HG03045 (cell line): ENCODE measurements around the gene RAB3IL1.
"Not testable (repeated sequence)": the region's sequence is repeated elsewhere in the genome, so short reads cannot be mapped to it uniquely, and the experiment has no call there.

Experiments
- ATAC-seq: cut with Tn5 transposase; IDR thresholded peaks from one replicate; pipeline ENCODE4 v1.9.1; 2021; ENCODE audit warnings: mild to moderate bottlenecking, moderate library complexity; ENCODE audit not compliant: unreplicated experiment

The RAB3IL1 gene, protein sequence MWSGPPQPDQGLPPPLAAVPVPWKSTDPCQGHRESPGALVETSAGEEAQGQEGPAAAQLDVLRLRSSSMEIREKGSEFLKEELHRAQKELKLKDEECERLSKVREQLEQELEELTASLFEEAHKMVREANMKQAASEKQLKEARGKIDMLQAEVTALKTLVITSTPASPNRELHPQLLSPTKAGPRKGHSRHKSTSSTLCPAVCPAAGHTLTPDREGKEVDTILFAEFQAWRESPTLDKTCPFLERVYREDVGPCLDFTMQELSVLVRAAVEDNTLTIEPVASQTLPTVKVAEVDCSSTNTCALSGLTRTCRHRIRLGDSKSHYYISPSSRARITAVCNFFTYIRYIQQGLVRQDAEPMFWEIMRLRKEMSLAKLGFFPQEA

DNA sequence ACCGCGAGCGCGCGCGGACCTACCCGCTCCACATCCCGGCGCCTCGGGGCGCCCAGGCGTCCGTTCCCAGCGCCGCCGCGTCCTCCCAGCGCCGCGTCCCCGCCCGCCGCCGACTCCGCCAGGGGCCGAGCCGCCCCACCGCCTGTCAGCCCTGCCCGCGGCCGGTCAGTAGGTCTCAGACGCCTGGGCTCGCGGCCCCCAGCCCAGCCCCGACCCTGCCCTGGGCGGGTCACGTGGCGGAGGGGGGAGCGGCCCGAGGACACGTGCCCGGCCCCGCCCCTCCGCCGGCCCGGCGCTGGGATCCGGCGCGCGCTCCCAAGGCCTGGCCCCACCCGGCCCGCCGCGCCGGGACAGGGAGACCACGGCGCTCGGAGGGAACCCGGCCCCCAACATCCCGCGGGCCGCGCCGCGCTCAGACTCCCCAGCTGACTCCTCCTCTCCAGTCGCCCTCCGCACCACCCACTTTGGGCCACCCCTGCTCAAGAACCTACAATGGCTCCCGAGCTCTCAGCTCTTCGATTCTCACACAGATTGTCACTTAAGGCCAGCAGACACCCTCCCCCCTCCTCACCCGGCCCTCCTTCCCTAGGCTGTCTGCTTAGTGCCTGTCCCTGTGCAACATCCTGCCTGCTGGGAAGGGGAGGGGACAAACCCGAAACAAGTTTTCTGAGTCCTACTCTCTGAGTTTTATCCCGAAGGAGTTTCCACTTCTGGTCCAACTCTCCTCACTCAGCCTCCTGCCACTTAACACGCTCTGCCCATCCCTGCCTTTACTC is at the start of gene RAB3IL1:
Gene RAB3IL1, minus strand, starts transcription at position 233 of the 776 bp plus-strand sequence. Its CDS starts 199 bp downstream, at position 34.
- no peak for ATAC-seq

DNA sequence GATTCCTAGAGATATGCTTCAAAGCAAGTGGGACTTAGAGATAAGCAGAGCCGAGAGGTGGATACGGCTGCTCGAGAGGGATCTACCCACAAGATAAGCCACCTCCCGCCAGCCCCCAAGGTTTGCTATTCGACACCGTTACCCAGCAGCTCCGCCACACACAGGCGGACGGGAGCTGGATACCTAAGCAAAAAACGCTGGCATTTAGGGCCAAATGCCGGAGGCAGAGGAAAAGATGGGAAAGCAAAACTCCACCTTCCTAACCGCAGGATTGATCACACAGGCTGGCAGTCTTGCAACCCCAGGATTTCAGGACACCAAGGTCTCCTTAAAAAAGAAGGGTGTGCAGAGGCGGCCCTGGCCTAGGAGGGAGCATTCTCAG is 49.4 kb upstream of the RAB3IL1 start:
- ATAC-seq = no peak

DNA sequence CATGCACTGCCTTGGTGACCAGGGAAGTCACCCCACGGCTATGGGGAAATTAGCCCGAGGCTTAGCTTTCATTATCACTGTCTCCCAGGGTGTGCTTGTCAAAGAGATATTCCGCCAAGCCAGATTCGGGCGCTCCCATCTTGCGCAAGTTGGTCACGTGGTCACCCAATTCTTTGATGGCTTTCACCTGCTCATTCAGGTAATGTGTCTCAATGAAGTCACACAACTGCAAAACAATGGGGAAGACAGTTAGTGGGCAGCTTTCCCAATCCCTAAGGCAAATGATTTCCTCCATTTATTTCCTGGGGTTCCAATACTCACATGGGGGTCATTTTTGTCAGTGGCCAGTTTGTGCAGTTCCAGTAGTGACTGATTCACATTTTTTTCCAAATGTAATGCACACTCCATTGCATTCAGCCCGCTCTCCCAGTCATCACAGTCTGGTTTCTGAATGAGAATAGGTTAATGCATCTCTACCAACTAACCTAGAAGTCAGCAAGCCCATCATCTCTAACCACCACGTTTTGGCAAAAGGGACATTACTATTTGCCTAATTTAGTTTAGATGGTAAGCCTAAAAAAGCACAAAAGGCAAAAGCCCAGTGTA is 47.4 kb upstream of the RAB3IL1 start:
- ATAC-seq = not testable (repeated sequence)

DNA sequence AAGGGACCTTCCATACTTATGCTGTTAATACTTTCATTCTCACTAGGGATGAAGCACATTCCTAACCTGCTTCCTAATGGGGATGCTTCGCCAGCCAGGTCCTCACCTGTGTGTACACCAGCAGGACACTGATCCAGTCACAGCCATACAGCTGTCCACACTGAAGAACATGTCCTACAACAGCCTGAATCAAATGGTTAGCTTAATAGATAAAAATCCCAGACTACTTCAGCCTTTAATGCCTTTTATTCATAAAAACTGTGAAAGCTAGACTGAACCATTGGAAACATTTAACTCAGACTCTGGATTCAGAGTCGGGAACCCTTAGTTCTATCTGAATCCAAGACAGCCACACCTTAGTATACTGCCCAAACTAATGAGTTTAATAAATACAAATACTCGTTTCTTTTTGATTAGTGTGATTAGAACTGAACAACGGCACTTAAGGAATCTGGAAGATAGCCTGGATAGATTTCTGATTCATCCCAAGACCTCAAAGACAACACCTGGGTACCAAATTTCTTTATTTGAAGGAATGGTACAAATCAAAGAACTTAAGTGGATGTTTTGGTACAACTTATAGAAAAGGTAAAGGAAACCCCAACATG is 46.8 kb upstream of the RAB3IL1 start:
- no peak for ATAC-seq

DNA sequence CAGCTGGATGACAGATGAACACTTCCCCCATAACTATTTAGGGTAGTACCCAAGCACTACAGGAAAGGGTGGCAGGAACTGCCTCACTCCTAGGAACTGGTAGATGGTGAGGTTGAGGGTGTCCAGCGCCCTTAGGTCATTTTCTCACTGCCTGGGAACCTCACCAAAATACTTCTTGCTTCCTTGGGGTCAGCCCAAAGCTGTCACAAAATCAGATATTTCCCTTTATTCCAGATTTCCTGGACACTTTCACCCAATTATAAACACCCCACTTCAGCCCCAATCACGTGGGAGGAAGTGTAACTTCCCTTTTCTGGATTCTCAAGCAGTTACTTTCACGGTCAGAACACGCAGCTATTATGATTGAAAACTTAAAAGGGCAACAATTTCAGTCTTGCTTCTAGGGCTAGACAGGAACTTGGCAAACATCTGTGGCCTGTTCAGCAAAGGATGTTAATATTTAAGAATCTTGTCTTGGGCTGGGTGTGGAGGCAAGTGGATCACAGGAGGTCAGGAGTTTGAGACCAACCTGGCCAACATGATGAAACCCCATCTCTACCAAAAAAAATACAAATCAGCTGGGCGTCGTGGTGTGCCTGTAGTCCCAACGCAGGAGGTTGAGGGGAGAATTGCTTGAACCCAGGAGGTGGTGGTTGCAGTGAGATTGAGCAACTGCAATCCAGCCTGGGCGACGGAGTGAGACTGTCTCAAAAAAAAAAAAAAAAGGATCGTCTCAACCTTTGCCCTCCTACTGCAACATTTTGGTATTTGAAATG is 46.1 kb upstream of the RAB3IL1 start:
- ATAC-seq = no peak

DNA sequence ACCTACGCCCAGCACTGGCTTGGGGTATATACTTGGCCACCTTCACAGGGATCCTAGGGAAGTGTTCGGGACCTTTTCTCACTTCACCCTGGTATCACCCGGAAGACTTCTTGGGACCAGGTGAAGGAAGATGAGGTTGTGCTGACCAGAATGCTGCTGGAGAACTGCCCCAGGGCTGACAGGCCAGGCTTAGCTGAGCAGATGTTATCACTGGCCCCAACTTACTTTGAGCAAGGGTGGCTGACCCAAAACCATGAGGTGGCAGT is 45.6 kb upstream of the RAB3IL1 start:
- ATAC-seq = no peak

DNA sequence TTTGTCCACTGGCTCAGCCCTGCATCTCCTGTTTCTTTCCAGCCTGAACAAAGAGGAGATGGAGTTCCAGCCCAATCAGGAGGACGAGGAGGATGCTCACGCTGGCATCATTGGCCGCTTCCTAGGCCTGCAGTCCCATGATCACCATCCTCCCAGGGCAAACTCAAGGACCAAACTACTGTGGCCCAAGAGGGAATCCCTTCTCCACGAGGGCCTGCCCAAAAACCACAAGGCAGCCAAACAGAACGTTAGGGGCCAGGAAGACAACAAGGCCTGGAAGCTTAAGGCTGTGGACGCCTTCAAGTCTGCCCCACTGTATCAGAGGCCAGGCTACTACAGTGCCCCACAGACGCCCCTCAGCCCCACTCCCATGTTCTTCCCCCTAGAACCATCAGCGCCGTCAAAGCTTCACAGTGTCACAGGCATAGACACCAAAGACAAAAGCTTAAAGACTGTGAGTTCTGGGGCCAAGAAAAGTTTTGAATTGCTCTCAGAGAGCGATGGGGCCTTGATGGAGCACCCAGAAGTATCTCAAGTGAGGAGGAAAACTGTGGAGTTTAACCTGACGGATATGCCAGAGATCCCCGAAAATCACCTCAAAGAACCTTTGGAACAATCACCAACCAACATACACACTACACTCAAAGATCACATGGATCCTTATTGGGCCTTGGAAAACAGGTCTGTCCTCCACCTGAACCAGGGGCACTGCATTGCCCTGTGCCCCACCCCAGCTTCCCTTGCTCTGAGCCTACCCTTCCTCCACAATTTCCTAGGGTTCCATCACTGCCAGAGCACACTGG is 45.0 kb upstream of the RAB3IL1 start:
- no peak for ATAC-seq

DNA sequence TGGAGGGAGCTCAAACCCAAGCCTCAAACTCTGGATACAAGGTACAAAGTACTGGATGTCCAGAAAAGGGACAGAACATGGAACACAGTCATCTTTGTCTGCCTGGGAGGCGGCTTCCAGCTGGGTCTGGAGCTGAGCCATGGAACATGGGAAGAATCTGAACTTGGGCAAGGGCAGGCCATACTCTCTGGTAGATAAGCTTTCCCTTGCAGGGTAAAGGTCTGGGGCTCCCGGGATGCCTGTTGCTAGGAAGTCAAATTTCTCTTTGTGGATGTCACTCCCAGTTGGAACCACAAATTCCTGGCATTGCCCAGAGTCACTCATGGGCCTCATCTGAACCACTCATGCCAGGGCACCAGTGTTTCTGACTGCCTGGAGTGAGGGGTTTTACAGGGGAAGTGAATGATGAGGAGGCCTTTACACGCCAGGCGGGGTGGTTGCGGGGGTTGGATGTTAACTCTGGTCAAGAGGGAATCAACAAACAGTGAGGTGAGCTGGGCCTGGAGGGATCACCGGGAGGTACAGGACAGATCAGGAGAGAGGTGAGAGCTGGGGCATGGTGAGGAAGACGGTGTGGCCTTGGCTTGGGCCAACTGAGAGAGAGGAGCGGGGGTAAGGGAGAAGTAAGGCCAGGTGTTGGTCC is 44.3 kb upstream of the RAB3IL1 start:
- no peak for ATAC-seq

DNA sequence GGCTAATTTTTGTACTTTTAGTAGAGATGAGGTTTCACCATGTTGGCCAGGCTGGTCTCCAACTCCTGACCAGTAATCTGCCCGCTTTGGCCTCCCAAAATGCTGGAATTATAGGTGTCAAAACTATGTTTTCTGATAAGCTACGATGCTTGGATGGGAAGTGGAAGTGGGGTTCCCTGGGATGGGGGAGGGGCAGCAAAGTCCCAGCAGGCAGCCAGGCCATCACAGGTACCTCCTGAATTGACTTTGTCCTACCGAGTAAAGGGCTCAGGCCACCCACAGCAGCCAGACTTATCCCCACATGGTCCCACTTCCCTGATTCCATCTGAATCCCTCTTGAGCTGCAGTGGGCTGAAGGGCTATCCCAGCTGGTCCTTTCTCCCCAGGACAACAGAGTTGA is 43.2 kb upstream of the RAB3IL1 start:
- no peak for ATAC-seq

DNA sequence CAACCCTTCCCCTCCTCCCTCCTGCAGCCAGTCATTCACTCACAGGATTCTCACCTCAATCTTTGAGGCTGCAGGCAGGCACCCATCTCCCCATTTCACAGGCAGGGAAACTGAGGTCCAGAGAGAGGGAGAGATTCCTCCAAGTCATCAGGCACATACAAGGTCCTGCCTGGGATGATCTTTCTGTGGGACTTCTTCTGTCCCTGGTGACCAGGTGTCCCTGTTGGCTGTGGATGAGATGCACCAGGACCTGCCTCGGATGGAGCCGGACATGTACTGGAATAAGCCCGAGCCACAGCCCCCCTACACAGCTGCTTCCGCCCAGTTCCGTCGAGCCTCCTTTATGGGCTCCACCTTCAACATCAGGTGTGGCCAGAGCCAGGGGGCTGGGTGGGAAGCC is 42.3 kb upstream of the RAB3IL1 start:
- no peak for ATAC-seq

DNA sequence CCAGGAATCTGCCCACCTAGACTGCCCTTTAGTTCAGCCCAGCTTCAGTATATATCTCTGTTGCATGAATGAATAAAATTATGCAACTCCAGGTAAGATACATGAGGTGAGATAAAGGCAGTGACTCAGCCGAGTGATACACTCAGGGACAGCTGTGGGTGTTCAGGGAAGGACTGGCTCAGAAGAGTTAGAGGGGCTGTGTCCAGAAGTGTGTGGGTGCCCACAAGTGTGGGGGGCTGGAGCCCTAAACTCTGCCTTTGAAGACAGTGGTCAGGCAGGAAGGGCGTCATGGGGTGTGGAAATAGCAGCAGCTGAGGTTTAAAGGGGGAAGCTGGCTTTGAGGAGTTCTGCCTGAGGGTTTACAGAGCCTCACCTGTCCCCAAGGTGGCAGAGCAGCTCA is 41.7 kb upstream of the RAB3IL1 start:
- ATAC-seq = no peak

DNA sequence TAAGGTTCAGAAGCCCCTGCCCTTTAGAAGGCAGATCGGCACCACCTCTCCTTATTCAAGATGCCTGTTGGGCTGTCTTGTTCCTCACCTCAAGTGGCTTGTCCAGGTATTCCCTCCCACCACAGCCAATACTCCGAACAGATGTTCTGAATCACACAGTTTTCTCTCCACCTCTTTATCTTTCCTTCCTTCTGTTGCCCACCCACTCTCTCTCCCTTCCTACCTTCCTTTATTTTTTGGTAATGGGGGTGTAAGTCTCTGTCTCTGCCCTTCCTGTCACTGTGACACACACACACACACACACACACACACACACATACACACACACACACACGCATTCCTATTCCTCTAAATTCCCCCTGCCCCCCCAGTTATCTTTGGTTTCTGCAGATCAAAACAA is 41.2 kb upstream of the RAB3IL1 start:
- ATAC-seq = no peak

DNA sequence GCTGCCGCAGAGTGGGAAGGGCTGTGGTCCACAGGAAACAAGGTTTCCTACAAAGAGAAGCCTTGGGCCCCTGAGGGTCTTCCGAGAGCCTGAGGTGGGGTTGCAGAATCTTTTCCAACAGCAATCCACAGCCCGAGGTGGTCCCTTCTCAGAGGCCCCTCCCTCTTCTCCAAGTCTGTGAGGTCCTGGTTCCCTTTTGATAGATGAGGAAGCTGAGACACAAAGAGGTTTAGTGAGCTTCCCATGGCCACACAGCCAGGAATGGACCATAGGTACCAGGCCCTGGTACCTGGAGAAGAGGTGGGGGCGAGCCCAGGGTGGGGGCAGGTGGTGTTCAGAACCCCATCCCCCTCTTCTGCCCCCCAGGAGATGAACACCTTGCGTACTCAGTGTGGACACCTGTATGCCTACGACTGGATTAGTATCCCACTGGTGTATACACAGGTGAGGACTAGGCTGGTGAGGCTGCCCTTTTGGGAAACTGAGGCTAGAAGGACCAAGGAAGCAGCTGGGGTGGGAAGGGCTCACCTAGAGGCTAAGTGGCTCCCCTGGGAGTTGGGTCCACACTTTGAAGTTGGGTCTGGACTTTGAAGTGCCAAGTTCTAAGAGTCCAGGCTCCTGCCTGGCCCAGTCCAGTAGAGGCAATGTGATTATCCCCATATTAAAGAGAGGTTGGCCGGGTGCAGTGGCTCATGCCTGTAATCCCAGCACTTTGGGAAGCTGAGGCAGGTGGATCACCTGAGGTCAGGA is 39.8 kb upstream of the RAB3IL1 start:
- no peak for ATAC-seq

DNA sequence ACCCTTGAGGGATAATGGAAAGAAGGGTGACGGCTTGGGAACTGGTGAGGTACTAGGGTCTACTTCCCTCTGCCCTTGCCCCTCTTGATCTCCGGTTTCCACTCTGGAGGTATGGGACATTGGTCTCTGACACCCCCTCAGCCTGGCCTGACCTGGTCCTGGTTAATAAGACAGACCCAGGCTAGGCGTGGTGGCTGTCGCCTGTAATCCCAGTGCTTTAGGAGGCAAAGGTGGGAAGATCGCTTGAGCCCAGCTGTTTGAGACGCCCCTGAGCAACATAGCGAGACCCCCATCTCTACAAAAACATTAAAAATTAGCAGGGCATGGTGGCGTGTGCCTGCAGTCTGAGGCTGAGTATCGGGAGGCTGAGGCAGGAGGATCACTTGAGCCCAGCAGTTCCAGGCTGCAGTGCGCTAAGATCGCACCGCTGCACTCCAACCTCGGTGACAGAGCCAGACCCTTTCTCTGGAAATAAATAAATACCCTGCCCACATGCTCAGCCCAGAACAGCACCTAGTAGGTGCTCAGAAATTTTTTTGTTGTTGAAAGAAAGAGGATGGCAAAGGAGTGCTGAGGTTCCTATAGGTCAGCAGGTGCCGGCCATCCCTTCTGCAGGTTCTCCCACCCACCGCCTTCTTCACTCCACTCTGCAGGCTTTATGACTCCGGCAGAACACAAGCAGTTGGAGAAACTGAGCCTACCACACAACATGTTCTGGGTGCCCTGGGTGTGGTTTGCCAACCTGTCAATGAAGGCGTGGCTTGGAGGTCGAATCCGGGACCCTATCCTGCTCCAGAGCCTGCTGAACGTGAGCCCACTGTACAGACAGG is 39.0 kb upstream of the RAB3IL1 start:
- ATAC-seq = no peak

DNA sequence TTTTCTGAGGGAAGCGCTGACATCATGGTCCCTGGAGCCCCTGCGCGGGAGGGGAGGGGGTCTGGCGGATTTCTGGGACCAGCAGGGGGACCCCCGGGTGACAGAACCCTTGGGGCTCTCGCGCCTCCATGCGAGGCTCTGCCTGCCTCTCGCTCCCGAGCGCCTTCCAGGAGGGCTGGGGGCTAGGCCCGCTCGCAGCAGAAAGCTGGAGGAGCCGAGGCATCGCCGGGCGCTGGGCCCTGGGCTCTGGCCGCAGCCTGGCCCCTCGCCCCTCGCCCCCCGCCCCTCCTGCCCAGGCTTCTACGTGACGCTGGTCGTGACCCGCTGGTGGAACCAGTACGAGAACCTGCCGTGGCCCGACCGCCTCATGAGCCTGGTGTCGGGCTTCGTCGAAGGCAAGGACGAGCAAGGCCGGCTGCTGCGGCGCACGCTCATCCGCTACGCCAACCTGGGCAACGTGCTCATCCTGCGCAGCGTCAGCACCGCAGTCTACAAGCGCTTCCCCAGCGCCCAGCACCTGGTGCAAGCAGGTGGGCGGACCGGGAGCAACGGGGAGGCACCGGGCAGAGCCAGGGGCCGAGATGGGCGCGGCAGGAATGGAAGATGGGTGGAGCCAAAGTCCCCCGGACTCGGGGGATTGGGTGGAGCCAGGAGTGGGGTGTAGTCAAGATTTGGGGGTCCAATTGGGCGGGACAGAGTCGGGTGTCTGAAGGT is 38.2 kb upstream of the RAB3IL1 start:
- ATAC-seq = no peak

DNA sequence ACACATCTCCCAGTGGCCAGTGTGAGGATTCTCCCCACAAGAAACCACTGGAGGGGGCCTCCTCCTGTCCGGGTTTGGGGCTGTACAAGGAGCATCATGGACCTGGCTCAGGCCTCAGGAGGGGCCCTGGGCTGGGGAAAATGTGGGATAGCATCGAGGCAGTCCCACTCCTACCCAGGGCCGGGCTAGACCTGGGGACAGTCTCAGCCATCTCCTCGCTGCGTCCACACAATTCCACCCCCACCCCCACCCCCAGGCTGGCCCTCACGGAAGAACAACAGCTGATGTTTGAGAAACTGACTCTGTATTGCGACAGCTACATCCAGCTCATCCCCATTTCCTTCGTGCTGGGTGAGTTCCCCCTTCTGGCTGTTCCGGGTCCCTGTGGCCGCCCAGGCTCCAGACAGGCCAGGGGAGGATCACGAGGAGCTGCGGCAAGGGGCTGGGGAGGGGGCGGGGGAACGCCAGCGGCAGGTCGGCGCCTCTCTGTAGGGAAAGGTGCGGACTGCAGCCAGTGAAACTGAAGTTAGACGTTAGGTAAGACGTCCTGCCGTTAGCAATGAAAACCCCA is 37.6 kb upstream of the RAB3IL1 start:
- ATAC-seq = no peak
